Activated CD4-positive, CD25-positive, alpha-beta regulatory T cell (primary cell): ENCODE measurements around the gene PRRT1B.

Experiments
- DNase-seq, 4 experiments: peaks; one replicate each; lab custom pipeline; 2025; lab: John Stamatoyannopoulos, UW

Gene PRRT1B

GRCh38 chr9:131596430-131596743 is 51.1 kb downstream of the PRRT1B start:
- DNase-seq = no peak

DNA sequence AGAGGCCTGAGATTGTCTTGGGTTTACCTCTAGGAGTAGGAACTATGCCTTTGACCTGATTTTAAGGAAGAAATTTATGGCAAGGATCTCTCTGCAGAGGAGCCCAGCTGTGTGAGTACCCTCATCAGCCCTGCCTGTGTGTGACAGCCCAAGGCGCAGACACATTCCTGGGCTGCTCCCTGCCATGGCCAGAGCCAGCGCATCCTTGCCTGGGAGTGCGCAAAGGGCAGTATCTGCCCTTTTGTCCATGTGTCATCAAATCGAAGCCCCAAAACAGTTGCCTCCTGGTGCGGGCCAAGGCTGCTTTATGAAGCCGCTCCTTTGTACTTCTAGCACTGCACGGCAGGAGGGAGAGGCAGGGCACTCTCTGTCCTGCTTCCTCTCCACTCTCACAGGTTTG is 51.9 kb downstream of the PRRT1B start:
- no peak for DNase-seq

DNA sequence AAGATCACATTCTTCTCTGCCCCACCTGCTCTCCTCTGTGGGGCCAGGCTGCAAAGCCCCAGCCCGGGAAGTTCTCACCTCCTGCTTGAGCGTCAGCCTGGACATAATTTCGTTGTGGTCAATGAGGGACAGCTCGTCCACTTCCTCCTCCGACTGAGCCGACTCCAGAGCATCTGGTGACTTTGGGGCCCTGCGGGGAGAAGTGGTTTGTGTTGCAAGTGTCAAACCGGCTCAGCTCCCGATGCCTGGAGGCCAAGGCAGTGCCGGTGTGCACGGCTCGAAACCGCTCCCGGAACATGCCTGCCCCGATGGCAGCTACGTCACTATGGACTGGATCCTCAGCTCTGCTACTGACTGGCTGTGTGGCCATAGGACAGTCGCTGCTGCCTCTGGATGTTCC is 52.8 kb downstream of the PRRT1B start:
- DNase-seq = no peak

DNA sequence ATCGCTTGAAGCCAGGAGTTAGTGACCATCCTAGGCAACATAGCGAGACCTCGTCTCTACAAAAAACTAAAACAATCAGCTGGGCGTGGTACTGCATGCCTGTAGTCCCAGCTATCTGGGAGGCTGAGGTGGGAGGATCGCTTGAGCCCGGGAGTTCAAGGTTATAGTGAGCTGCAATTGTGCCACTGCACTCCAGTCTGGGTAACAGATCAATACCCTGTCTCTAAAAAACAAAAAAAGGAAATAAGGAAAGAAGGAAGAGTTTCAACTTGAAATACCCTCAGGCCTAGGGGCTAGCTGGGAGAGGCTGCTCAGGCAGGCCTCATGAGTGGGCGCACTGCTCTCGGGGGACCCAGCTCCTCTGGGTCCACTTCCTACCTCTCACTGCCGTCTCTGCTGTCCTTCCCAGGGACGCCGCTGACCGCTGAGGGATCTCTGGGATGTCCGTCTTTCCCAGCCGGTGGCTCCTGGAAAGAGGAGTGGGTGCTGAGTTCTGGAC is 56.4 kb downstream of the PRRT1B start:
- DNase-seq = no peak

DNA sequence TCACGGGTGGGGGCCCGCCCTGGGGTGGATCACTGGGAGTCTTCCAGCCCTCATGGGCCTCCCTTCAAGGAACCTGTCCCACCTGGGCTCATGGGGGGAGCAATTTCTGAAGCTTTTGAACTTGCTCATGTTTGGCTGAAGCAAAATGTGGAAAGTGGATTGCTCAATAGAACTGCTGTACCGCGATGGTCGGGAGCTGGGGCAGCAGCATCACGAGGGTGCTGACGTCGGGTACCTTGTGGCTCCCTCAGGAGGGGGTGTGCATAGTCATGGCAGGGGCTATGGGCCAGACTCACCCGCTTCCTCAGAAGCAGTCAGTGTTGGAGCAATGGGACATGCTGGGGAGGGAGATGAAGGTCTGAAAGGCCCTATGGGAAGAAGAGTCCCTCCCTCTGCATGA is 57.9 kb downstream of the PRRT1B start:
- no peak for DNase-seq

DNA sequence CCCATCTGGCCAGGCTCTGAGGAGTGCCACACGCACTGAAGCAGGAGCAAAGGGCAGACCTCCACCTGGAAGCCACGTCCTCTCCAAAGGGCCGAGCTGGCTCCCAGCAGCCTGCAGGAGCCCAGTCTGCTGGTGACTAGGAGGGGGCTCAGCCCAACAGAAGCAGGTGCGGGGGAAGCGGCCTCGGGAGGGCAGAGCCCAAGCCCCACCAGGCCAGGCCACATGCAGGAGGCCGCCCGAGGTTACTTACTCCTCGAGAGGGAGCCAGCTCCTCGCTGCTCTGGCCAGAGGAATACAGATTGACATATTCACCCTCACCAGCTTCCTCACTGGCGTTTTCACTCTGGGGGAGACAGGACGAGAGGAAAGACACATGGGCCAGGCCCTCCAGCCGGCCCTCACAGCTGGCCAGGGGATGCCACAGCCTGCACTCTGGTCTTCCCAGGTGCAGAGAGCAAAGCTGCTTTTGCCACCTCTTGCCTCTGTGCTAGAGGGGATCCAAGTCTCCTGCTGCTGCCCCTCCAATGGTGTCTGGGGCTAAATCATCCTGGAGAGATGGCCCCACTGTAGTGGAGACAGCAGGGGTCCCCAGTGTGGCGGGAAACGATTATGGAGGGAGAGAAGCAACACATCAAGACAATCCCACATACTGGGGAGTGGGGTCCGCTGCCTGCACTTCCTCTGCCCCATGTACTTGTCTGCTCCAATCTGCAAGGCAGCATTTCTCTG is 58.6 kb downstream of the PRRT1B start:
- no peak for DNase-seq

DNA sequence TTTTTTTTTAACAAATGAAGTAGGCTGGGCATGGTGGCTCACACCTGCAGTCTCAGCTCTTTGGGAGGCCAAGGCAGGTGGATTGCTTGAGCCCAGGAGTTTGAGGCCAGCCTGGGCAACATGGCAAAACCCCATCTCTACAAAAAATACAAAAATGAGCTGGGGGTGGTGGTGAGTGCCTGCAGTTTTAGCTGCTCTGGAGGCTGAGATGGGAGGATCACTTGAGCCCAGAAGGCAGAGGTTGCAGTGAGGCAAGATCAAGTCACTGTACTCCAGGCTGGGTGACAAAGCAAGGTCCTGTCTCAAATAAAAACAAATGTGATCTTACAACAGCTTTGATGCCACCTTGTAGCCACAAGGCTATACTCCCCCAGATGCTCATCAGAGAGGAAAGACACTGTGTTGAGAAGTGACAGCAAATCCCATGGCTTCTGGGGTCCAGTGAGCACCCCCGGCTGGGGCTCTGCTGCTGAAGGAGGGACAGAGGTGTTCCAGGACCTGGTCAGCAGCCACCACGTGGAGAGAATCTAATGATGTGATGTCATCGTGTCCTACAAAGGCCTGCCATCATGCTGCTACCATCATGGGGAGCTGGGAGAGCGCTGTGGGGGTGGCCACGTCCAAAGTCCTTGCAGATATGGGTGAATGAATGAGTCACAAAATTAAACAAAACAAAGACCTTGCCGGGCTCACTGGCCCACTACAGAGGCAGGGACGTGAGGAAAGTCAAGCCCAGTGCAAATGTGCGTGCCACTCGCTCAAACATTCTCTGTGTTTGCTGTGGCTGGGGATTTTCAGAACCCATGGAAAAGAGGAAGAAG is 60.7 kb downstream of the PRRT1B start:
- no peak for DNase-seq

- no peak for DNase-seq
Measured at GRCh38 chr9:131606896-131607567, 61.7 kb downstream of the PRRT1B start.

DNA sequence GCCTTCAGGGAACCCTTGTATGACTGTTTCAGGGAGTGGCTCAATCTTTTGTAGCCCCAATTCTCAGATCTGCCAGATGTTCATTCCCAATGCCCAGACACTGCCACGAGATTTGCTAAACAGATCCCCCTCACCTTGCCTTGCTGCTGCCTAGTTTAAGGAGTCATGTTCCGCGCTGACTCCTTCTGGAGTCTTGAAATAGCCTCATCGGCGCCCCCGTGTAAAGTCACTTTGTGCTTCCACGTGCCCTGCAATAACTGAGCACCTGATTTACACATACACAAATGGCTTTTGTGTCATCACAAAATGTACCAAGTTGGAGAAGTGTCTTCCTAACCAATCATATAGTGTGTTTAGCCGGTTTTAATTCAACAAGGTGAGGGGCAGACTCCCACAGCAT is 62.3 kb downstream of the PRRT1B start:
- no peak for DNase-seq

- DNase-seq = no peak
Measured at GRCh38 chr9:131608493-131609037, 63.2 kb downstream of the PRRT1B start.
